Measurements from ENCODE around the gene CACNG7.

- TF ChIP-seq CTCF (IDR thresholded peaks at IDR 0.05) (no peak), ZFX (IDR thresholded peaks at IDR 0.05; ENCODE audit: borderline replicate concordance) (no peak)
These were observed 25.8 kb upstream of the CACNG7 start for GRCh38 chr19:53883231-53883661.

All from 22Rv1 (cell line).